Fibroblast of pulmonary artery (primary cell): ENCODE data around the gene PER2.
"Not testable (repeated sequence)": the region's sequence is repeated elsewhere in the genome, so short reads cannot be mapped to it uniquely, and the experiment has no call there.

Experiments used
- DNase-seq: peaks from one replicate; pipeline ENCODE4 v3.0.0-alpha.2; 2010; ENCODE audit warnings: low read depth
- H3K4me3 ChIP-seq: replicated peaks from 2 replicates; pipeline ENCODE4 v1.5.1; 2011; ENCODE audit warnings: low read depth, mild to moderate bottlenecking, control low read depth, low read length, moderate library complexity
- TF ChIP-seq, protein P1 (sequence below): IDR thresholded peaks from 2 replicates; pipeline ENCODE4 v1.5.1; 2011; ENCODE audit warnings: mild to moderate bottlenecking, control low read depth, low read length, inconsistent platforms; ENCODE audit errors: missing control alignments

The PER2 gene

DNA sequence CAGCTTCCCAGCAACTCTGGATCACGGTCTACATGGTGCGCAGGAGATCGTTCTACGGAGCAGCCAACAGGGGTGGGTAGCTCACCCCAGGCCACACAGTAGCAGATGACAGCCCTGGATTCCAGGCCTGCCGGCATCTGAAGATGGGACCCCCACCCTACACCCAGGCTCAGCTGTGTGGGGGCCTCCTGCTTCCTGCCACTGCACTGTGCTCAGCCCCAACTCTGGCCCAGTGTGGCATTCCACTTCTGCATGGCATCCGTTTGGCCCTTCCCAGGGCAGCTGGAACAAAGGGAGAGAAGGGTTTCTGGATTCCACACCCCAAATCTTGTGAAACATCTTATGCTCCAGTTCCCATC, 9.1 kb downstream of the PER2 start:
- TF ChIP-seq, protein P1, sequence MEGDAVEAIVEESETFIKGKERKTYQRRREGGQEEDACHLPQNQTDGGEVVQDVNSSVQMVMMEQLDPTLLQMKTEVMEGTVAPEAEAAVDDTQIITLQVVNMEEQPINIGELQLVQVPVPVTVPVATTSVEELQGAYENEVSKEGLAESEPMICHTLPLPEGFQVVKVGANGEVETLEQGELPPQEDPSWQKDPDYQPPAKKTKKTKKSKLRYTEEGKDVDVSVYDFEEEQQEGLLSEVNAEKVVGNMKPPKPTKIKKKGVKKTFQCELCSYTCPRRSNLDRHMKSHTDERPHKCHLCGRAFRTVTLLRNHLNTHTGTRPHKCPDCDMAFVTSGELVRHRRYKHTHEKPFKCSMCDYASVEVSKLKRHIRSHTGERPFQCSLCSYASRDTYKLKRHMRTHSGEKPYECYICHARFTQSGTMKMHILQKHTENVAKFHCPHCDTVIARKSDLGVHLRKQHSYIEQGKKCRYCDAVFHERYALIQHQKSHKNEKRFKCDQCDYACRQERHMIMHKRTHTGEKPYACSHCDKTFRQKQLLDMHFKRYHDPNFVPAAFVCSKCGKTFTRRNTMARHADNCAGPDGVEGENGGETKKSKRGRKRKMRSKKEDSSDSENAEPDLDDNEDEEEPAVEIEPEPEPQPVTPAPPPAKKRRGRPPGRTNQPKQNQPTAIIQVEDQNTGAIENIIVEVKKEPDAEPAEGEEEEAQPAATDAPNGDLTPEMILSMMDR, result no peak
- DNase-seq, result no peak
- H3K4me3 ChIP-seq, result no peak overlapping the region

DNA sequence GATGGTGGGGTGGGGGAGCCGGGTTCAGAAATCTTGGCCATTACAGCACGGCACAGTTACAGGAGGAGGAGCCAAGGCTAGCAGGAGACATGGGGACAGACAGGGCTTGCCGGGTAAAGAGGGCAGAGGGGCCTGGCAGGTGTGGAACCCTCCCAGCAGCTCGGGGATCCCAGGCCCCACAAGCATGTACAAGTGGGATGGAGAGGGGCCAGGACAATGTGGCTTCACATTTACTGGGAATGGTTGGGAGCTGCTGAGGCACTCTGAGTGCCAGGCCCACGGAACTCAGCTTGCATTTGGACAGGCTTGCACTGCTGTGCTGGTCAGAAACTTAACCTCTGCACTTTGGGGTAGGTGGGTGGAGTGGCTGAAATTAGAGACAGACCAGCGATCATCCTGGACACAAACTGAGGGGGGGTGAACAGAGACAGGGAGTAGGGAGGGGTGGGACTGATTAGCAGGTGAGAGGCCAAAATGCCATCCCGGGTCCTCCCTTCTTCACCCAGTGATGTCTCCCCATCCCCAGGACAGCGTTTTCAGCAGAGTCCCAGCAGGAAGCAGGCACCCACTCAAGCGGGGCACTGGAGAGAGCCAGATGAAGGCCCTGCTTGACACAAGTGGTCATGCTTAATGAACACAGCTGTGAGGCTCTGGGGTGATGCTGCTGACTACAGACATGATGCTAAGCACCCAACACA, 9.6 kb downstream of the PER2 start:
- no peak for DNase-seq
- no peak overlapping the region for H3K4me3 ChIP-seq
- TF ChIP-seq, protein P1, result no peak

DNA sequence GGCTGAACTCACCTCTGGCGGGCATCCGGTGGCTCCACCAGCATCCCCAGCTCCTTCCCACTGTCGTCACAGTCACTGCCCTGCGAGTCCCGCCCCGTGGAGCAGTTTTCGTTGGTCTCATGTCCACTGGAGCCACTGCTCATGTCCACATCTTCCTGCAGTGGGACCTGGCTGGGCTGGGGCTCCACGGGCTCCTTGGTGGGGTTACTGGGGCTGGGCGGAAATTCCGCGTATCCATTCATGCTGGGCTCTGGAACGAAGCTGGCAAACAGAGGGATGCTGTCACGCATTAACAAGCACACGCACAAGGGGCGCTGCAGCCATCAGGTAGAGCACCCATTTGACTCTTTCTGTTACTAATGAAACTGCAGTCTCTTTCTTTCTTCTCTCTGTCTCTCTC, 10.7 kb downstream of the PER2 start:
- TF ChIP-seq, protein P1, result peak; percentile 1
- no peak overlapping the region for H3K4me3 ChIP-seq

DNA sequence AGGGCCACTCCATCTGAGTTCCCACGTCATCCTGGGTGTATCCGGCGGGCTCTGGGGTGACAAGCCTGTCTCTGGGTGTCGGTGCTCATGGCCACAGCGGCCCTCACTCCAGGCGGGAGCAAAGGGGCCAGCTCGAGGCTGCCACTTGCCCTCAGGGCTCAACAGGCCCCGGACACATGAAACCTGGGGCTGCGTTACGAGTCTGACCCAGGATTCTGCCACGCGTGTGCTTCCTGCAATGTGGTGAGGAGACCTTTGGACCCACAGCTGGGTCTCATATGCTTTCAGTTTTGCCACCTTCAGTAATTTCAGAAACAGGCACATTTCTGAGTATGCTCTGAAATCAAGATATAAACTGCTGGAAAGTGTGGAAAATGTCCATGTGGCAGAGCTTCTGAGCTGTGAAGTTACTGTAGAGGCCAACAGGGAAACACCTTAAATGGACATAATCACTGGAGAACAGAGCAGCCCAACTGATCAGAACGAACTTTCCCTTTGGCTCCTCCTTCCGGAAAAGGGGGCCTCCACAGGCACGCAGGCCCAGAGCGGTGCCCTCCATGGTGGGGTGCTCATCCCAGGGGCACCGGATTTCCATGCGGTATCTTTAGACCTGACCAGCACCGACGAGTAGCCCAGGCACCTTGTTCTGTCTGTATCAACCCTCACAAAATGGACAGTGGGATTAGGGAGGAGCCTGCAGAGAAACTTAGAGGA, 14.1 kb downstream of the PER2 start:
- TF ChIP-seq, protein P1, result no peak
- no peak for DNase-seq
- no peak overlapping the region for H3K4me3 ChIP-seq

More for the DNA sequence above, 10.7 kb downstream of the PER2 start:
- DNase-seq, result no peak

DNA sequence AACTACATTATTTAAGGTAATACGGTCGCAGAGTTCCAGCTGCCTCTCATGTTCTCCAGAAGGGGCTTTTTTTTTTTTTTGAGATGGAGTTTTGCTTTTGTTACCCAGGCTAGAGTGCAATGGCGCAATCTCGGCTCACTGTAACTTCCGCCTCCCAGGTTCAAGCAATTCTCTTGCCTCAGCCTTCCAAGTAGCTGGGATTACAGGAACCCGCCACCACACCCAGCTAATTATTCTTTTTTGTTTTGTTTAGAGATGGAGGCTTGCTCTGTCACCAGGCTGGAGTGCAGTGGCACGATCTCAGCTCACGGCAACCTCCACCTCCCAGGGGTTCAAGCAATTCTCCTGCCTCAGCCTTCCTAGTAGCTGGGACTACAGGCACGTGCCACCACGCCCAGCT, 15.0 kb downstream of the PER2 start:
- not testable (repeated sequence) for H3K4me3 ChIP-seq, DNase-seq

DNA sequence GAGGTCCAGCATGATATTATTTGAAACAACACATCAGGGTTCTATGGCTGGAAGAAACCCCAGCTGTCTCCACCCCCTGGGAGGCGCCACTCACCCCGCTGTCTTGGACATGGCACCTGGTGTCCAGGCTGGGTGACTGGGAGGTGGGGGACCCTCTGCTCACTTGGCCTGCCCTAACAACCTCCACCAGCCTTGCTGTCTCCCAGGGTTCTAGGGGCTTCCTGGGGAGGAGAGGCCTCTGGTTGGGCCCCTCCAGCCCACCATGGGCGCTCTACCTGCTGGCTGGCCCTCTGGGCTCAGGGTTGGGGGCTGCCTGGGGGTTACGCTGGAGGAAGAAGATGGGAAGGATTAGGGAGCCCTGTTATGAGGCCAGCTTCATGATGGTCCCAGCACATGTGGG, 16.3 kb downstream of the PER2 start:
- TF ChIP-seq, protein P1, result no peak
- DNase-seq, result no peak
- no peak overlapping the region for H3K4me3 ChIP-seq

DNA sequence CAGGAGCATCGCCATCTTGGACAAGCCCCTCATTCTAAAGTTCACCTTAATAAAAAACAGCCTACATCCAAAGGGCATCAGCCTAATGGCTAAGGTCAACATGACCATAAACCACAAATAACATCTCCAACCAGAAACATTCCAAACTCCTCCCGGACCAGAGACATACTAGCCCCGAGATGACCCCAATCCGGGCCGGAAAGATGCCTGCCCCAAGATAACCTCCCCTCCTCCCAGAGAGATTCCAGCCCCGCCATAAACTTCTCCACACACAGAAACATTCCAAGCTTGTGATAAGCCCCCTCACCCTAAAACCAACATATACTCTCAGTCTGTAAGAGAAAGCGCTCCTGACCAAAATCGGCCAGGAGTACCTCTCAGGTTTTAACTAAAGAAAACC, 16.7 kb downstream of the PER2 start:
- not testable (repeated sequence) for DNase-seq, H3K4me3 ChIP-seq

DNA sequence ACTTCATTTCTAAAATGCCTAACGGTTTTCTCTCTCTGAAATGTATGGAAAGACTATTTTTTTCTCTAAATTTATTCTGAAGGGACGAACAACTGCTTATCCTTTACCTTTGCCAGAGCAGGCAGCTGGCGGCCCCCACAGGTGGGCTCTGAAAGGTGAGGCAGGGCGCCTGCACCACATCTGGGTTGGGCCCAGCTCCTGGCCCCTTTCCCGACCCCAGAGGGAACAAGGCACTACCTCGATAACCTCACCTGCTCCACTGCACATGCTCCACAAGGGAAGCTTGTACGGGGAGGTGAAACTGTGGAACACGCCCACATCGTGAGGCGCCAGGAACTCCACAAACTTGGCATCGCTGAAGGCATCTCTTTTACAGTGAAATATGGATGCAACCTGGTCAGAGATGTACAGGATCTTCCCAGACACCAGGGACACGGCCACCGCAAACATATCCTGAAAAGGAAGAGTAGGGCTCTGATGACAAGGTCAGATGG, 17.3 kb downstream of the PER2 start:
- no peak overlapping the region for H3K4me3 ChIP-seq
- TF ChIP-seq, protein P1, result no peak
- DNase-seq, result no peak
